HEK293 (cell line): Measurements from ENCODE around the gene ASAH2.

Source experiments
- CTCF ChIA-PET: fragments of 350-600 bp; formaldehyde crosslinking; extraction: SDS; loops from one replicate; lab custom pipeline; 2021; ENCODE audit warnings: antibody characterized with exemption; lab: Yijun Ruan, JAX
- POLR2A ChIA-PET: fragments of 300-600 bp; formaldehyde crosslinking; extraction: SDS; loops from one replicate; lab custom pipeline; 2020; ENCODE audit warnings: antibody characterized with exemption, inconsistent platforms; lab: Yijun Ruan, JAX
- H3K27ac ChIP-seq: fragments of 200-500 bp; sonication (Bioruptor generic); 2 replicates; pipeline ENCODE4 v1.5.1; 2014; ENCODE audit warnings: low read depth, low read length, control low read depth, inconsistent platforms; ENCODE audit errors: extremely low read depth
- H3K36me3 ChIP-seq, 2 experiments: fragments of 200-500 bp in 1 of 2; sonication (Bioruptor generic) in 1 of 2; 1 replicate in 1 of 2; 2 replicates in 1 of 2; pipeline ENCODE4 v1.5.1; 2014 to 2017; ENCODE audit warnings: inconsistent platforms in 2 of 2, low read length in 2 of 2; ENCODE audit not compliant: control insufficient read depth in 2 of 2, insufficient read depth in 1 of 2
- H3K4me1 ChIP-seq: fragments of 200-500 bp; sonication (Bioruptor generic); 2 replicates; pipeline ENCODE4 v1.5.1; 2014; ENCODE audit warnings: mild to moderate bottlenecking, low read length, inconsistent platforms; ENCODE audit not compliant: control insufficient read depth, insufficient read depth
- H3K4me3 ChIP-seq: 2 replicates; pipeline ENCODE4 v1.5.1; 2011; ENCODE audit warnings: low read depth, mild to moderate bottlenecking, control low read depth, low read length, moderate library complexity
- H3K9me3 ChIP-seq: fragments of 200-500 bp; sonication (Bioruptor generic); 2 replicates; pipeline ENCODE4 v1.5.1; 2014; ENCODE audit warnings: low read depth, low read length, inconsistent platforms; ENCODE audit not compliant: control insufficient read depth, insufficient read depth
- BCL11A ChIP-seq: fragments of 450-650 bp; formaldehyde crosslinking; IDR thresholded peaks from 2 replicates; pipeline ENCODE4 v1.5.1; 2016; ENCODE audit warnings: low read depth, missing biosample characterization, missing genetic modification characterization
- GLIS1 ChIP-seq: fragments of 450-650 bp; formaldehyde crosslinking; IDR thresholded peaks from 2 replicates; pipeline ENCODE4 v1.5.1; 2016; ENCODE audit warnings: missing biosample characterization, missing genetic modification characterization
- RBAK ChIP-seq: fragments of 450-650 bp; formaldehyde crosslinking; IDR thresholded peaks from 2 replicates; pipeline ENCODE4 v1.5.1; 2016; ENCODE audit warnings: missing biosample characterization, missing genetic modification characterization
- ZIC2 ChIP-seq: fragments of 450-650 bp; formaldehyde crosslinking; IDR thresholded peaks from 2 replicates; pipeline ENCODE4 v1.5.1; 2016; ENCODE audit warnings: missing biosample characterization, missing genetic modification characterization
- ZNF121 ChIP-seq: fragments of 450-650 bp; formaldehyde crosslinking; IDR thresholded peaks from 2 replicates; pipeline ENCODE4 v1.5.1; 2016; ENCODE audit warnings: missing biosample characterization, missing genetic modification characterization
- ZNF155 ChIP-seq: fragments of 450-650 bp; formaldehyde crosslinking; IDR thresholded peaks from 2 replicates; pipeline ENCODE4 v1.5.1; 2016; ENCODE audit warnings: missing biosample characterization, missing genetic modification characterization
- ZNF214 ChIP-seq: fragments of 450-650 bp; formaldehyde crosslinking; IDR thresholded peaks from 2 replicates; pipeline ENCODE4 v1.5.1; 2017; ENCODE audit warnings: missing biosample characterization, mild to moderate bottlenecking, missing genetic modification characterization, borderline replicate concordance
- ZNF221 ChIP-seq: fragments of 450-650 bp; formaldehyde crosslinking; IDR thresholded peaks from 2 replicates; pipeline ENCODE4 v1.5.1; 2017; ENCODE audit warnings: missing biosample characterization, missing genetic modification characterization, borderline replicate concordance
- ZNF341 ChIP-seq: fragments of 450-650 bp; formaldehyde crosslinking; IDR thresholded peaks from 2 replicates; pipeline ENCODE4; 2016; ENCODE audit warnings: low read depth, missing biosample characterization, missing genetic modification characterization
- ZNF350 ChIP-seq: fragments of 450-650 bp; formaldehyde crosslinking; IDR thresholded peaks from 2 replicates; pipeline ENCODE4 v1.5.0; 2017; ENCODE audit warnings: missing biosample characterization, mild to moderate bottlenecking, missing genetic modification characterization
- ZNF391 ChIP-seq: fragments of 450-650 bp; formaldehyde crosslinking; IDR thresholded peaks from 2 replicates; pipeline ENCODE4 v1.5.1; 2016; ENCODE audit warnings: low read depth, missing biosample characterization, missing genetic modification characterization, borderline replicate concordance
- ZNF394 ChIP-seq: fragments of 450-650 bp; formaldehyde crosslinking; IDR thresholded peaks from 2 replicates; pipeline ENCODE4 v1.5.1; 2016; ENCODE audit warnings: missing biosample characterization, missing genetic modification characterization, mild to moderate bottlenecking, moderate library complexity, borderline replicate concordance
- ZNF423 ChIP-seq: fragments of 450-650 bp; formaldehyde crosslinking; IDR thresholded peaks from 2 replicates; pipeline ENCODE4 v1.5.1; 2016; ENCODE audit warnings: missing biosample characterization, missing genetic modification characterization
- ZNF48 ChIP-seq: fragments of 450-650 bp; formaldehyde crosslinking; IDR thresholded peaks from 2 replicates; pipeline ENCODE4 v1.5.1; 2016; ENCODE audit warnings: missing biosample characterization, missing genetic modification characterization
- ZNF521 ChIP-seq: fragments of 450-650 bp; formaldehyde crosslinking; IDR thresholded peaks from 2 replicates; pipeline ENCODE4 v1.5.1; 2017; ENCODE audit warnings: missing biosample characterization, mild to moderate bottlenecking, missing genetic modification characterization
- ZNF544 ChIP-seq: fragments of 450-650 bp; formaldehyde crosslinking; IDR thresholded peaks from 2 replicates; pipeline ENCODE4 v1.5.0; 2017; ENCODE audit warnings: missing biosample characterization, missing genetic modification characterization
- ZNF624 ChIP-seq: fragments of 450-650 bp; formaldehyde crosslinking; IDR thresholded peaks from 2 replicates; pipeline ENCODE4 v1.5.1; 2017; ENCODE audit warnings: missing biosample characterization, missing genetic modification characterization
- TF ChIP-seq, protein P1 (sequence below): fragments of 450-650 bp; formaldehyde crosslinking; IDR thresholded peaks from 2 replicates; pipeline ENCODE4 v1.5.1; 2016; ENCODE audit warnings: missing biosample characterization, missing genetic modification characterization
- TF ChIP-seq, protein P2 (sequence below): fragments of 450-650 bp; formaldehyde crosslinking; IDR thresholded peaks from 2 replicates; pipeline ENCODE4 v1.5.1; 2016; ENCODE audit warnings: missing biosample characterization, missing genetic modification characterization
- TF ChIP-seq, protein P3 (sequence below): fragments of 450-650 bp; formaldehyde crosslinking; IDR thresholded peaks from 2 replicates; pipeline ENCODE4 v1.5.1; 2016; ENCODE audit warnings: missing biosample characterization, missing genetic modification characterization
- TF ChIP-seq, protein P4 (sequence below): fragments of 450-650 bp; formaldehyde crosslinking; IDR thresholded peaks from 2 replicates; pipeline ENCODE4 v1.5.1; 2016; ENCODE audit warnings: missing biosample characterization, missing genetic modification characterization
- TF ChIP-seq, protein P5 (sequence below): fragments of 450-650 bp; formaldehyde crosslinking; IDR thresholded peaks from 2 replicates; pipeline ENCODE4 v1.5.1; 2016; ENCODE audit warnings: missing biosample characterization, missing genetic modification characterization, low read depth
- TF ChIP-seq, protein P6 (sequence below): fragments of 450-650 bp; formaldehyde crosslinking; IDR thresholded peaks from 2 replicates; pipeline ENCODE4 v1.5.1; 2016; ENCODE audit warnings: missing biosample characterization, missing genetic modification characterization

Gene ASAH2

DNA sequence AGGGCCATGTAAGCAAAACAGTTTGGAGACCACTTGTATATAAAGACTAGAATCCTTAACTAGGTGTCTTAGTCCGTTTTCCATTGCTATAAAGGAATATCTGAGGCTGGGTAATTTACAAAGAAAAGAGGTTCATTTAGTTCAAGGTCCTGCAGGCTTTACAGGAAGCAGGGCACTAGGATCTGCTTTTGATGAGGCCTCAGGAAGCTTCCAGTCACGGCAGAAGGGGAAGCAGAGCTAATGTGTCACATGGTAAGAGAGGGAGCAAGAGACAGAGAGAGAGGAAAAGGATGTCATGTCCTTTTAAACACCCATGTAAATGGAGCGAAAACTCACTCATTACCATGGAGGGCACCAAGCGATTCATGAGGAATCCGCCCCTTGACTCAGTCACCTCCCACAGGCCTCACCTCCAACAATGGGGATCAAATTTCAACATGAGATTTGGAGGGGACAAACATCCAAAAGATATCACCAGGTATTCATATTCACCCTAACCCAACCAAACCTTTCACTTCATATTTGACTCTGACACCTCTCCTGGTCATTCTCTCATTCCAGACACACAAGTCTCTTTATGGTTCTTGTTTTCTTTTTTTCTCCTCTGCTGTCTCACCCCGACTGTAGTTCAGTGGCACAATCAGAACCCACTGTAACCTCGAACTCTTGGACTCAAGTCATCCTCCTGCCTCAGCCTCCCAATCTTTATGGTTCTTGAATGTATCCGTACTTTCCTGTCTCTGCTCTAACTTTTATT lies 30.1 kb upstream of the ASAH2 start:
- Histone ChIP-seq H3K9me3 (no peaks in the 10 kb centered on the region), H3K27ac (no peak overlapping the region), H3K36me3 (no peaks in the 10 kb centered on the region), H3K4me1 (no peaks in the 10 kb centered on the region), H3K4me3 (no peak overlapping the region)
- TF ChIP-seq ZNF544 (tag by site-specific recombination) = no peak
- TF ChIP-seq, protein P1, sequence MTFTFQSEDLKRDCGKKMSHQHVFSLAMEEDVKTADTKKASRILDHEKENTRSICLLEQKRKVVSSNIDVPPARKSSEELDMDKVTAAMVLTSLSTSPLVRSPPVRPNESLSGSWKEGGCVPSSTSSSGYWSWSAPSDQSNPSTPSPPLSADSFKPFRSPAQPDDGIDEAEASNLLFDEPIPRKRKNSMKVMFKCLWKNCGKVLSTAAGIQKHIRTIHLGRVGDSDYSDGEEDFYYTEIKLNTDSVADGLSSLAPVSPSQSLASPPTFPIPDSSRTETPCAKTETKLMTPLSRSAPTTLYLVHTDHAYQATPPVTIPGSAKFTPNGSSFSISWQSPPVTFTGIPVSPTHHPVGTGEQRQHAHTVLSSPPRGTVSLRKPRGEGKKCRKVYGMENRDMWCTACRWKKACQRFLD (tag by site-specific recombination) = no peak
- TF ChIP-seq, protein P2, sequence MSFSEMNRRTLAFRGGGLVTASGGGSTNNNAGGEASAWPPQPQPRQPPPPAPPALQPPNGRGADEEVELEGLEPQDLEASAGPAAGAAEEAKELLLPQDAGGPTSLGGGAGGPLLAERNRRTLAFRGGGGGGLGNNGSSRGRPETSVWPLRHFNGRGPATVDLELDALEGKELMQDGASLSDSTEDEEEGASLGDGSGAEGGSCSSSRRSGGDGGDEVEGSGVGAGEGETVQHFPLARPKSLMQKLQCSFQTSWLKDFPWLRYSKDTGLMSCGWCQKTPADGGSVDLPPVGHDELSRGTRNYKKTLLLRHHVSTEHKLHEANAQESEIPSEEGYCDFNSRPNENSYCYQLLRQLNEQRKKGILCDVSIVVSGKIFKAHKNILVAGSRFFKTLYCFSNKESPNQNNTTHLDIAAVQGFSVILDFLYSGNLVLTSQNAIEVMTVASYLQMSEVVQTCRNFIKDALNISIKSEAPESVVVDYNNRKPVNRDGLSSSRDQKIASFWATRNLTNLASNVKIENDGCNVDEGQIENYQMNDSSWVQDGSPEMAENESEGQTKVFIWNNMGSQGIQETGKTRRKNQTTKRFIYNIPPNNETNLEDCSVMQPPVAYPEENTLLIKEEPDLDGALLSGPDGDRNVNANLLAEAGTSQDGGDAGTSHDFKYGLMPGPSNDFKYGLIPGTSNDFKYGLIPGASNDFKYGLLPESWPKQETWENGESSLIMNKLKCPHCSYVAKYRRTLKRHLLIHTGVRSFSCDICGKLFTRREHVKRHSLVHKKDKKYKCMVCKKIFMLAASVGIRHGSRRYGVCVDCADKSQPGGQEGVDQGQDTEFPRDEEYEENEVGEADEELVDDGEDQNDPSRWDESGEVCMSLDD (tag by site-specific recombination) = no peak
- no peak for TF ChIP-seq ZIC2 (tag by site-specific recombination)
- TF ChIP-seq, protein P3, sequence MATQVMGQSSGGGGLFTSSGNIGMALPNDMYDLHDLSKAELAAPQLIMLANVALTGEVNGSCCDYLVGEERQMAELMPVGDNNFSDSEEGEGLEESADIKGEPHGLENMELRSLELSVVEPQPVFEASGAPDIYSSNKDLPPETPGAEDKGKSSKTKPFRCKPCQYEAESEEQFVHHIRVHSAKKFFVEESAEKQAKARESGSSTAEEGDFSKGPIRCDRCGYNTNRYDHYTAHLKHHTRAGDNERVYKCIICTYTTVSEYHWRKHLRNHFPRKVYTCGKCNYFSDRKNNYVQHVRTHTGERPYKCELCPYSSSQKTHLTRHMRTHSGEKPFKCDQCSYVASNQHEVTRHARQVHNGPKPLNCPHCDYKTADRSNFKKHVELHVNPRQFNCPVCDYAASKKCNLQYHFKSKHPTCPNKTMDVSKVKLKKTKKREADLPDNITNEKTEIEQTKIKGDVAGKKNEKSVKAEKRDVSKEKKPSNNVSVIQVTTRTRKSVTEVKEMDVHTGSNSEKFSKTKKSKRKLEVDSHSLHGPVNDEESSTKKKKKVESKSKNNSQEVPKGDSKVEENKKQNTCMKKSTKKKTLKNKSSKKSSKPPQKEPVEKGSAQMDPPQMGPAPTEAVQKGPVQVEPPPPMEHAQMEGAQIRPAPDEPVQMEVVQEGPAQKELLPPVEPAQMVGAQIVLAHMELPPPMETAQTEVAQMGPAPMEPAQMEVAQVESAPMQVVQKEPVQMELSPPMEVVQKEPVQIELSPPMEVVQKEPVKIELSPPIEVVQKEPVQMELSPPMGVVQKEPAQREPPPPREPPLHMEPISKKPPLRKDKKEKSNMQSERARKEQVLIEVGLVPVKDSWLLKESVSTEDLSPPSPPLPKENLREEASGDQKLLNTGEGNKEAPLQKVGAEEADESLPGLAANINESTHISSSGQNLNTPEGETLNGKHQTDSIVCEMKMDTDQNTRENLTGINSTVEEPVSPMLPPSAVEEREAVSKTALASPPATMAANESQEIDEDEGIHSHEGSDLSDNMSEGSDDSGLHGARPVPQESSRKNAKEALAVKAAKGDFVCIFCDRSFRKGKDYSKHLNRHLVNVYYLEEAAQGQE = no peak
- TF ChIP-seq GLIS1 = no peak
- no peak for TF ChIP-seq ZNF121 (tag by site-specific recombination)
- no peak for TF ChIP-seq ZNF341 (tag by site-specific recombination)
- TF ChIP-seq ZNF423 (tag by site-specific recombination) = no peak
- TF ChIP-seq RBAK = no peak
- TF ChIP-seq ZNF624 = no peak
- ChIA-PET POLR2A (no interaction called here), CTCF (interaction anchor here (0.6 kb wide), 1 partner anchor 1457 kb away, joined by 3 read pairs; no protein-coding TSS in a partner anchor)

DNA sequence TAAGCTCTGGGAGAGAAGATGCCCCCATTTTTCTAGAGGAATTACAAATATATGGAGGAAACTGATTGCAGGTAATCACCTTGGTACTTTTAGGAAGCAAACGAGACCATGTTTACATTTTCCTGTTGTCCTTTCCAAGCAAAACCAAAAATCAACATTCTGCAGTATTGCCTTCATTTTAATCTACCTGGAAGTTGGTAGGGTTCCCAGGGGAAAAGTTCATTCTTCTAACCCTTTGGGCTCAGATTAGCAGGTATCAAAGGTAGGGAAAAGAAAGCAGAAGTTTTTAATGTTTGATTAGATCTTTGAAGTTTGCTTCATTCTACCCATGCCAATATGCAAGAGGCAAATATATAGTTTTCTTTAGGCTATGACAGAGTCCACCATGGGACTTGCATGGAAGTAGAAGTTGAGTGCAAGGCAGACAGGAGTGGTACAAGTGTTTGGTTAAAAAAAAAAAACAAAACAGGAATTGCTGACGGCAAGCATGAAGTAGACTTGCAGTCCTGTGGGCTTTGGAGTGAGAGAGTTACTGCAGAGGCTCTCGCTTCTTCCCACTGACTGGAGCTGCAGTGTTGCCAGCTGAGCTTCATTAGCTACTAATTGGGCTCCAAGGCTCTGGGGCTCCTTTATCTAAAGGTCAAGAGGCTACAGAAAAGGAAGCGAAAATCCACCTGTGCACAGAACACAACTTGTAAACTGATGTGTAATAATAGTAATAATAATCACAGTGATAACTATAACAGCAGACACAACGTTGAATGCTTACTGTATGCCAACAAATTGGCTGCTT lies 28.9 kb upstream of the ASAH2 start:
- CTCF ChIA-PET = interaction anchor here (0.7 kb wide), 1 partner anchor 1311 kb away, joined by 5 read pairs; no protein-coding TSS in a partner anchor
- no peak overlapping the region for H3K27ac ChIP-seq
- no peaks in the 10 kb centered on the region for H3K9me3 ChIP-seq
- H3K4me1 ChIP-seq = no peaks in the 10 kb centered on the region
- no peak overlapping the region for H3K4me3 ChIP-seq
- no peaks in the 10 kb centered on the region for H3K36me3 ChIP-seq
- POLR2A ChIA-PET = no interaction called here
- TF ChIP-seq ZNF48 (tag by site-specific recombination) = no peak
- TF ChIP-seq BCL11A (tag by site-specific recombination) = no peak
- TF ChIP-seq ZNF391 (tag by site-specific recombination) = no peak
- TF ChIP-seq, protein P4, sequence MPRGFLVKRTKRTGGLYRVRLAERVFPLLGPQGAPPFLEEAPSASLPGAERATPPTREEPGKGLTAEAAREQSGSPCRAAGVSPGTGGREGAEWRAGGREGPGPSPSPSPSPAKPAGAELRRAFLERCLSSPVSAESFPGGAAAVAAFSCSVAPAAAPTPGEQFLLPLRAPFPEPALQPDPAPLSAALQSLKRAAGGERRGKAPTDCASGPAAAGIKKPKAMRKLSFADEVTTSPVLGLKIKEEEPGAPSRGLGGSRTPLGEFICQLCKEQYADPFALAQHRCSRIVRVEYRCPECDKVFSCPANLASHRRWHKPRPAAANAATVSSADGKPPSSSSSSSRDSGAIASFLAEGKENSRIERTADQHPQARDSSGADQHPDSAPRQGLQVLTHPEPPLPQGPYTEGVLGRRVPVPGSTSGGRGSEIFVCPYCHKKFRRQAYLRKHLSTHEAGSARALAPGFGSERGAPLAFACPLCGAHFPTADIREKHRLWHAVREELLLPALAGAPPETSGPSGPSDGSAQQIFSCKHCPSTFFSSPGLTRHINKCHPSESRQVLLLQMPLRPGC = no peak
- TF ChIP-seq ZNF521 (tag by site-specific recombination) = no peak
- no peak for TF ChIP-seq ZNF221 (tag by site-specific recombination)
- TF ChIP-seq, protein P5, sequence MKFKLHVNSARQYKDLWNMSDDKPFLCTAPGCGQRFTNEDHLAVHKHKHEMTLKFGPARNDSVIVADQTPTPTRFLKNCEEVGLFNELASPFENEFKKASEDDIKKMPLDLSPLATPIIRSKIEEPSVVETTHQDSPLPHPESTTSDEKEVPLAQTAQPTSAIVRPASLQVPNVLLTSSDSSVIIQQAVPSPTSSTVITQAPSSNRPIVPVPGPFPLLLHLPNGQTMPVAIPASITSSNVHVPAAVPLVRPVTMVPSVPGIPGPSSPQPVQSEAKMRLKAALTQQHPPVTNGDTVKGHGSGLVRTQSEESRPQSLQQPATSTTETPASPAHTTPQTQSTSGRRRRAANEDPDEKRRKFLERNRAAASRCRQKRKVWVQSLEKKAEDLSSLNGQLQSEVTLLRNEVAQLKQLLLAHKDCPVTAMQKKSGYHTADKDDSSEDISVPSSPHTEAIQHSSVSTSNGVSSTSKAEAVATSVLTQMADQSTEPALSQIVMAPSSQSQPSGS = no peak
- TF ChIP-seq, protein P6, sequence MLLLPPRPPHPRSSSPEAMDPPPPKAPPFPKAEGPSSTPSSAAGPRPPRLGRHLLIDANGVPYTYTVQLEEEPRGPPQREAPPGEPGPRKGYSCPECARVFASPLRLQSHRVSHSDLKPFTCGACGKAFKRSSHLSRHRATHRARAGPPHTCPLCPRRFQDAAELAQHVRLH (tag by site-specific recombination) = no peak
- no peak for TF ChIP-seq ZNF350
- TF ChIP-seq ZNF394 (tag by site-specific recombination) = no peak
- no peak for TF ChIP-seq ZNF155 (tag by site-specific recombination)
- TF ChIP-seq ZNF214 (tag by site-specific recombination) = no peak
